GM19035 (cell line): ENCODE data around the gene SEMA4D.

Source experiments
- ATAC-seq: cut with Tn5 transposase; IDR thresholded peaks from one replicate; pipeline ENCODE4 v1.9.1; 2021; ENCODE audit not compliant: unreplicated experiment

Gene SEMA4D

GRCh38 chr9:89432986-89433530 is 64.9 kb downstream of the SEMA4D start:
- ATAC-seq: no peak

DNA sequence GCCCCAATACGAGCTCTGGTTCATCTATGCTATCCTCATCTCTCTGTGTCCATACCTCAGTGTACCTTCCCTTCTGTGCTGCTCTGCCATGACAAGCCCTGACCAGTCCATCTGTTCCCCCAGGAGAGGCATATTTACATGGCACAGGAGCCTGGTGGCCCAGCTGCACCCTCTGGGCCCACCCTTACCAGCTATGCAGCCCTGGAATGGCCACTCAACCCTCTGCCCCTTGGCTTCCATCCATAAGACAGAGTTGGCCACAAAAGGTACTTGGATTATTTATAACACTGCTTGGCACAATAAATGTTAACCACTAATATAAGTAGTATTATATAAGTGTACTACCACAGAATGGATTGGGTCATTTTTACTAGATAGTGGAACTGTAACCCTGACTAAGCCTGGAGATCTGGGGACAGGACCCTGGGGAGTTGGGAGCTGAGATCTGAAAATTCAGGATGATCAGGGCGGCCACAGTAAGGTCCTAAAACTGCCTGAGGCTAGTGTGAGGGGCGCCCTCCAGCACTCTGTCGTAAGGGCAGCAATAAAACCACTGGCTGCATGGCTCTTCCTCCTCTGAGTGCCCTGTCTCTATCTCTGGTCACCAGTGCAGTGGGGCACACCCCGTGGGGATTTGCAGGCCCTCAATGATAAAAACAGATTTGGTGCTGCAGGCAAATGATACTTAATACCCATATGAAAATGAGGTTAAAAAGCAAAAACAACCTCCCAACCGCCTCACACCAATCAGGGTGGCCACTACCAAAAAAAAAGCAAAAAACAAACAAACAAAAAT is 65.8 kb downstream of the SEMA4D start:
- ATAC-seq: no peak

DNA sequence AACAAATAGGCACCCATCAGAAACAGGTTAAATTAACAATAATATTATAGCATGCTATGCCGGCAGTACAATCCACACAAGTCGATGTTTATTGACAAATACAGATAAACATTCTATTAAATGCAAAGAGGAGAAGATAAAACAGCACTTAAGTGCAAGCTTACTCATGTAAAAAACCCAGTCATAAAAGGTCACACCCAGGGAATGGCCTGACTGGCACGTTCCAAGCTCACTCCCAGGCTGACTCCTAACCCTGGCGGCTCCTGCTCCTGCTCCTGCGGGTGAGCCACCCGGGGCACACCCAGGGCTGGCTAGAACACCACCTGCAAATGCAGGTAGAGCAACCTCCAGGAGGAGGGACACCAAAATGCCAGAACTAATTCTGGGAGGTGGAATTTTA is 66.9 kb downstream of the SEMA4D start:
- ATAC-seq: no peak

GRCh38 chr9:89428901-89429890 is 68.7 kb downstream of the SEMA4D start:
- no peak for ATAC-seq

DNA sequence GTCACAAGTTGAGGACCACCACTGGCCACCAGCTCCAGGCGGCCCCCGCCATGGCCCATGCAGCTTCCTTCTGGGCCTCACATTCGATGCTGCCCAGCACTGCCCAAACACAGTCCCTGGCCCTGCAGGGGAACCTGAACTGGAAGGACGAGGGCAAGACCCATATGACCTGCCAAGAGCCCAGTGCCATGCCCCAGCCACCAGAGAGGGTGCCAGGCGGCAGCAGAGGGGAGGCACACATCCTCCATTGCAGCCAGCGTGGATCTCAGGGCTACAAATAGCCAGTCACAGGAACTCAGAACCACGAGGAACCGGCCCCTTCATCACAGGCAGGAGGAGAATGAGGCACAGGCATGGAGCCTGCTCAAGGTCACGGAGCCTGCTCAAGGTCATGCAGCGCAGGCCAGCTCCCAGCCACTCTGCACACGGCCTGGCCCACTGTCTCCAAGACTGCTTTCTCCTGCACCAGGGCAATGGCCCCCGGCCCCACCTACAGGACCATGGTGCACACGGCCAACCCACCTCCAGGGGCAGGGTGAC is 69.6 kb downstream of the SEMA4D start:
- no peak for ATAC-seq

GRCh38 chr9:89427621-89428221 is 70.2 kb downstream of the SEMA4D start:
- ATAC-seq: no peak

DNA sequence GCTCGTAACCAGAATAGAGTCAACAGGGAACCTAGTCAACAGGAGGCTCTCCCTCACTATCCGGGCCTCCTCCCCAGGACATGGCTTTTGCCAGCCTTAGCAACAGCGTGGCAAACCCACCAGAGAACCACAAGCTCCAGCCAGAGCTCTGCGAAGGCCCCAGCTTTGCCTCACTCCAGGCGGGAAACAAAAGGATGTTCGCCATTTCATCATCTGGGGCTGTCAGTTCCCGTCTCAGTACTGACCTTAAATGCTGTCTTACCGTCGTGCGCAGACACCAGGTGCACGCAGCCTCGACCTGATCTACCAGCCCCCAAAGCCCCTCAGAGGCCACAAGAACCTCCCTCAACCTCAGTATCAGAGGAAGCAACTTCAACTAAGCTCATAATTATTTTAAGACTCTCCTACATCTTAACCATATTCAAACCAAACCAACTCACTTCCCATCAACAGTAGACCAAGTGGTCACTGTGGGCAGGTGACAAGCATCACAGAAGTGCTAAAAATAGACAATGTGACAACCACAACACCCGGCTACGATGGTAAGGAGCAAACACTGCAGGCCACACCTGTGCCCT is 71.4 kb downstream of the SEMA4D start:
- ATAC-seq: peak; percentile 79

- no peak for ATAC-seq
These were observed 72.0 kb downstream of the SEMA4D start for GRCh38 chr9:89425921-89426383.

DNA sequence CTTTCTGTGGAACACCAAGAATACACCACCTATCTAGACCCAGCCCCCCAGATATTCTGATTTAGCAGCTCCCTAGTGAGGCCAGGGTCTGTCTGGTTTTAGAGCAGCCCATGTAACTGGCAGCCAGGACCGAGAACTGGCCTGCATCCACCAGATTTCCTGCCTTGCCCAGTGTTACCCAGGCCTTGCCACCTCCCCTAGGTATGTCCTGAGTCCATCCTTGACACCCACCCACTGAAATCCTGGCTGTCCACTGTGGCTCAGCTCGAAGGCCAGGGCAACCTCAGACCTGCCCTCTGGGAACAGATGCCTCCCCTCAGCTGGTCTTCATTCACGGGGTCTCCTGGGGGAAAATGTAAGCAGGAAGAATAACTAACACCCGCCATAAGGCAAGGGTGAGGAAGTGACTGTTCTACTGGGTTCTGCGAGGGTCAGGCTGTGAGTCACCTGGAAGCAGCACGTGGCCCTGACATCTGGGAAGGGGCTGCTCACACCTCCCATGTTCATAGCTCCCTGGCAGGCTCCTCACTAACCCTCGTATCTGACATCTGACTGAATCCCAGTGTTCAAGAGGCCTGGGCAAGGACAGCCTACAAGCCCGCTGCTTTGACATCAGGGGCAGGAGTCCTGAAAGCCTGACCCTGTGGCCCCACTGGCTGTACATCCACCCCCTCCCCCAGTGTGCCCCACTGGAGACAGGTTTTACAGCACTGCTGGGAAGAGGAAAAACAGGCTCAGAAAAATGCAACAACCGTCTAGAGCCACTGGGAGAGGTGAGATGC is 72.7 kb downstream of the SEMA4D start:
- no peak for ATAC-seq

DNA sequence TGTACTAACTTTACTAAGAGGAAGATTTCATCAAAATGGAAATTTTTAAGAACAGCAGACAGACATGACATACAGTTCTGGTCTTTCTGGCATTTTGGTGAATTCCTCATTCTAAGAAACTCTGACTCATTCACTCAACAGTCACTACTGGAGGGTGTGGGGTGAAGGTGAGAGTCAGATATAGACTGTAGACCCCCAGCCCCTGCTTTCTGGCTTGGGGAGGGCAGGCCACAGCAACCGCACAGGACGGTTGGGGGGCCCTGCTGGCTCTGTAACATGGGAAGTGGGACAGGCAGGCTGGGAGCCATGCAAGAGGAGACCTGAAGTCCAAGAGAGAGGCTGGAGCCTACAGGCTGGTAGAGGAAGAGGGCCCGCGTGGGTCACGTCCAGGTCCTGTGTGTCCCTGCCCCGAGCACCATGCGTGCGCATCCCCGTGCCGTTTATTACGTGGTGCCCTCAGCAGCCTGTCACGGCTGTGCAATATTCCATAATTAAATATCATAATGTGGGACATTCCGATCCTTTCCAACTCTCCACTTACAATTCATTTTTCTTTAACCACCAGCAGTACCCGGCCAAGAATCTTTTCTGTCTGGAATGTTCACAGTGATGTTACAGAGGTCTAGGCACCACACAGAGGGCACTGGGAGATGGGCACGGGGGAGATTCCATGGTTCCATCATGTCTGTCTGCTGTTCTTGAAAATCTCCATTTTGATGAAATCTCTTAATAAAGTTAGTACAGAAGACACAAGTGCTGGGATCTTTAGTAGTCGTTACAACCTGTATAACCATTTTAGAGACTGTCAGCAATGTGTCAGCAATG is 75.5 kb downstream of the SEMA4D start:
- no peak for ATAC-seq

DNA sequence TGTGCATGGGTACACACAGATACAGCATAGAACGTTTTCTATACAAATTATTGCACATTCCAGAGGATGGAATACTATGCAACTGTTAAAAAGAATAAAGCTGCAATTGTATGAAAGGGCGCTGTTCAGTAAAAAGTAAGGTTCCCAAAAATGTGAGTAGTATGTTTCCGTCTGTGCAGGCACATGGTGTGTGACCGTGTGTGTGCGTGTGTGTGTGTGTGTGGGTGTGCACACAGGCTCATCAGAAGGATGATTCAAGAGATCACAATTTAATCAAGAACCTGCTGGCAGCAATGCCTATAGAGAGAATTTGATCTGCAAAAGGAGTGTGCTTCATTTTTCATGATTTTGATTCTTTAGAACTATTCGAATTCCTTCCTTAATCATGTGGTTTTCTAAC is 76.3 kb downstream of the SEMA4D start:
- no peak for ATAC-seq

- ATAC-seq: no peak
These were observed 77.3 kb downstream of the SEMA4D start for GRCh38 chr9:89420397-89421178.

DNA sequence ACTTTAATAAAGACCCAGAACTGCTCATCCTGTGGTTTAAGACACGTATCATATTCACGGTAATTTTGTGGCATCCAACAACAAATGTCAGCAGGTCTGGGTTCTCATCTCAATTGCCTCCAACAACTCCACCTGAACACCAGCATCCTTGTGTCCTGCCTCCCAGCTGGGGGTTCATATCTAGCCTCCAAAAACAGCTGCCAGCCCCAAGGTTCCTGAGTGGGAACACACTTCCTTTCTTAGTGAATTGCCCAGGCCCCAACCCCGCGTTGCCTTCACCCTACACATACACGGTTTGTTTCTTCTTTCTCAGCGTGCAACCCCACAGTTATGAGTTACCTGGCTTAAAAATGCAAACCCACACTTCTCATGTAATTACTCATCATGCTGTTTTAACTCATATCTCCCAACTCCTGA is 77.9 kb downstream of the SEMA4D start:
- no peak for ATAC-seq

- ATAC-seq: peak; percentile 65
These were observed 78.9 kb downstream of the SEMA4D start for GRCh38 chr9:89418882-89419640.

- peak; percentile 5 for ATAC-seq
These were observed 79.5 kb downstream of the SEMA4D start for GRCh38 chr9:89418474-89418845.

GRCh38 chr9:89417832-89418473 is 80.0 kb downstream of the SEMA4D start:
- ATAC-seq: peak; percentile 37
